Erythroblast (primary cell): ENCODE results near the gene MOB3C.

Source experiments
- GATA1 ChIP-seq: IDR thresholded peaks from 2 replicates; pipeline ENCODE4 v1.6.1; 2011; ENCODE audit warnings: low read depth, mild to moderate bottlenecking, control low read depth, low read length, moderate library complexity
- POLR2A ChIP-seq: IDR thresholded peaks from 2 replicates; pipeline ENCODE4 v1.6.1; 2011; ENCODE audit warnings: mild to moderate bottlenecking, low read length

- TF ChIP-seq GATA1, result no peak
- TF ChIP-seq POLR2A, result peak; percentile 79
These were observed 4.9 kb downstream of the MOB3C start for GRCh38 chr1:46611691-46612221.
